ENCODE results near the gene TFEB. TPM values are rescaled to one million over a fixed set of nuclear protein-coding genes. Genes with fewer than 3 reads are reported as not detected.

The TFEB gene
- total and polyA plus RNA-seq, 2 donors (not counting 3 experiments of a cell fraction or from before 2014, with no cell fraction given), result 4.9 to 6.6 TPM

DNA sequence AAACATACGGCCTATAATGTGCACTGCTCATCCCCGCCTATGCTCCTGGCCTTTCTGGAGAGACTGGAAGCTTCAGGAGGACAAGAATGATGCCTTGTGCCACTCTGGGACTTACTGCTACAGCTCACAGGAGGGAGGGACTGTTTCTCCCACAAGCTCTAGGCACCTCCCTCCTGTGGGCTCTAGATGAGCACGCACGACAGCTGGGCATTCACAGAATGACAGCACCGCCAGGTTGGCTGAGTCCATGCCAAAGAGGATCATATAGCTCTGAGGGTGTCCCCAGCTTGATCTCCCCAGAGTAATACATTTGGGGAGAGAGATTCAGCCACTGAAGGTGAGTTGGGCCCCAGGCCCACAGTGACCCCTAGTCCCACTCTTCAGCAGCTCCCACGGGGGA is 21.9 kb upstream of the TFEB start:
- H3K9me1 ChIP-seq (replicated peaks; ENCODE audit: control insufficient read depth, extremely low read depth, insufficient read depth, low read length), result no peaks in the 10 kb centered on the region
- H3K9me3 ChIP-seq (replicated peaks; ENCODE audit: control insufficient read depth, insufficient read depth, low read length), result no peaks in the 10 kb centered on the region
- H4K20me1 ChIP-seq (replicated peaks; ENCODE audit: control insufficient read depth, extremely low read depth, insufficient read depth, low read length), result no peaks in the 10 kb centered on the region
- TF ChIP-seq JUN (IDR thresholded peaks at IDR 0.05; ENCODE audit: borderline replicate concordance, insufficient read depth, insufficient read length, low read depth) (no peak), POLR2A (IDR thresholded peaks at IDR 0.05; ENCODE audit: low read depth, low read length) (no peak), MYC (IDR thresholded peaks at IDR 0.05; ENCODE audit: low read depth, low read length) (no peak), FOS (IDR thresholded peaks at IDR 0.05; ENCODE audit: borderline replicate concordance, insufficient read depth, low read length) (no peak), EZH2 (IDR thresholded peaks at IDR 0.05; ENCODE audit: borderline replicate concordance, low read depth, low read length, severe bottlenecking) (no peak), POLR2AphosphoS5 (IDR thresholded peaks at IDR 0.05; ENCODE audit: insufficient read depth, low read depth, low read length) (no peak), GATA2 (IDR thresholded peaks at IDR 0.05; ENCODE audit: insufficient read depth, insufficient read length, low read depth, low read length) (no peak)
- TF ChIP-seq, protein P1, sequence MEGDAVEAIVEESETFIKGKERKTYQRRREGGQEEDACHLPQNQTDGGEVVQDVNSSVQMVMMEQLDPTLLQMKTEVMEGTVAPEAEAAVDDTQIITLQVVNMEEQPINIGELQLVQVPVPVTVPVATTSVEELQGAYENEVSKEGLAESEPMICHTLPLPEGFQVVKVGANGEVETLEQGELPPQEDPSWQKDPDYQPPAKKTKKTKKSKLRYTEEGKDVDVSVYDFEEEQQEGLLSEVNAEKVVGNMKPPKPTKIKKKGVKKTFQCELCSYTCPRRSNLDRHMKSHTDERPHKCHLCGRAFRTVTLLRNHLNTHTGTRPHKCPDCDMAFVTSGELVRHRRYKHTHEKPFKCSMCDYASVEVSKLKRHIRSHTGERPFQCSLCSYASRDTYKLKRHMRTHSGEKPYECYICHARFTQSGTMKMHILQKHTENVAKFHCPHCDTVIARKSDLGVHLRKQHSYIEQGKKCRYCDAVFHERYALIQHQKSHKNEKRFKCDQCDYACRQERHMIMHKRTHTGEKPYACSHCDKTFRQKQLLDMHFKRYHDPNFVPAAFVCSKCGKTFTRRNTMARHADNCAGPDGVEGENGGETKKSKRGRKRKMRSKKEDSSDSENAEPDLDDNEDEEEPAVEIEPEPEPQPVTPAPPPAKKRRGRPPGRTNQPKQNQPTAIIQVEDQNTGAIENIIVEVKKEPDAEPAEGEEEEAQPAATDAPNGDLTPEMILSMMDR (IDR thresholded peaks at IDR 0.05; ENCODE audit: extremely low read depth in 1 of 2, insufficient read depth in 1 of 2, low read depth in 1 of 2, low read length in 2 of 2), result no peak
- TF ChIP-seq, protein P2, sequence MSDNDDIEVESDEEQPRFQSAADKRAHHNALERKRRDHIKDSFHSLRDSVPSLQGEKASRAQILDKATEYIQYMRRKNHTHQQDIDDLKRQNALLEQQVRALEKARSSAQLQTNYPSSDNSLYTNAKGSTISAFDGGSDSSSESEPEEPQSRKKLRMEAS (IDR thresholded peaks at IDR 0.05; ENCODE audit: insufficient read depth, insufficient read length), result no peak
- H3K27ac ChIP-seq (ENCODE audit: insufficient read depth, low read depth, low read length), result no peak overlapping the region
- no peak overlapping the region for H3K4me2 ChIP-seq (ENCODE audit: insufficient read depth, low read length)
- no peaks in the 10 kb centered on the region for H3K79me2 ChIP-seq (ENCODE audit: control insufficient read depth, insufficient read depth, low read length)
- no peak for FAIRE-seq
- no peak overlapping the region for H3K4me3 ChIP-seq (replicated peaks in 1 of 3; ENCODE audit: insufficient read depth in 1 of 3, low read depth in 1 of 3, low read length in 3 of 3)
- BruUV-seq (replicated peaks), result no TSS peak
- no peak overlapping the region for H3K9ac ChIP-seq (replicated peaks; ENCODE audit: extremely low read depth, insufficient read depth, low read length)
- dilution Hi-C loops (cut with MboI; ENCODE audit: extremely low pct_ligation_motif_present, low sequenced_read_pairs) (no loop called here), intact Hi-C loops (cut with micrococcal nuclease) (no loop called here)
- ChIA-PET CTCF (no interaction called here), POLR2A (no interaction called here)
- DNase-seq (ENCODE audit: low read depth, low spot score), result no peak
- no peak overlapping the region for H2AFZ ChIP-seq (ENCODE audit: low read depth, low read length)
- H3K36me3 ChIP-seq (ENCODE audit: control insufficient read depth in 2 of 2, extremely low read depth in 1 of 2, insufficient read depth in 2 of 2, low read length in 2 of 2), result no peaks in the 10 kb centered on the region
- H3K27me3 ChIP-seq (ENCODE audit: control insufficient read depth in 2 of 2, insufficient read depth in 2 of 2, low read length in 2 of 2), result peaks cover 3 to 7% of the 10 kb centered on the region in 2 experiments
- no peaks in the 10 kb centered on the region for H3K4me1 ChIP-seq (ENCODE audit: control insufficient read depth, extremely low read depth, insufficient read depth, low read length)

All from endothelial cell of umbilical vein (primary cell).